GM19397 (cell line): ENCODE measurements around the gene SNRNP40.

ENCODE experiments used
- ATAC-seq: cut with Tn5 transposase; IDR thresholded peaks from one replicate; pipeline ENCODE4 v1.9.1; 2021; ENCODE audit warnings: mild to moderate bottlenecking, moderate library complexity; ENCODE audit not compliant: unreplicated experiment

SNRNP40 gene

GRCh38 chr1:31296486-31297276 lies at the start of gene SNRNP40, which contains the start of gene ZCCHC17:
SNRNP40 (minus strand) TSS chr1:31296788; CDS start chr1:31296751, 37 bp downstream.
ZCCHC17 (plus strand) TSS chr1:31297032; CDS start chr1:31310099, 13,067 bp downstream.
- peak; percentile 93 for ATAC-seq

GRCh38 chr1:31345635-31346034 lies 49.0 kb upstream of the SNRNP40 start:
- no peak for ATAC-seq

- no peak for ATAC-seq
Measured at GRCh38 chr1:31344503-31344902, 47.9 kb upstream of the SNRNP40 start.

GRCh38 chr1:31336687-31337467 lies 40.3 kb upstream of the SNRNP40 start:
- no peak for ATAC-seq

GRCh38 chr1:31335007-31335406 lies 38.4 kb upstream of the SNRNP40 start:
- ATAC-seq = no peak

- no peak for ATAC-seq
Measured at GRCh38 chr1:31327381-31327780, 30.8 kb upstream of the SNRNP40 start.

- ATAC-seq = no peak
Measured at GRCh38 chr1:31326461-31326860, 29.9 kb upstream of the SNRNP40 start.

- no peak for ATAC-seq
Measured at GRCh38 chr1:31324992-31325391, 28.4 kb upstream of the SNRNP40 start.

- no peak for ATAC-seq
Measured at GRCh38 chr1:31324093-31324492, 27.5 kb upstream of the SNRNP40 start.

- ATAC-seq = no peak
Measured at GRCh38 chr1:31318146-31318545, 21.6 kb upstream of the SNRNP40 start.

GRCh38 chr1:31315902-31316301 lies 19.3 kb upstream of the SNRNP40 start:
- no peak for ATAC-seq

GRCh38 chr1:31310198-31310597 lies 13.6 kb upstream of the SNRNP40 start:
- no peak for ATAC-seq

GRCh38 chr1:31308036-31308435 lies 11.4 kb upstream of the SNRNP40 start:
- ATAC-seq = no peak

GRCh38 chr1:31306278-31306677 lies 9.7 kb upstream of the SNRNP40 start:
- no peak for ATAC-seq

GRCh38 chr1:31302709-31303441 lies 6.3 kb upstream of the SNRNP40 start:
- no peak for ATAC-seq

- ATAC-seq = no peak
Measured at GRCh38 chr1:31300193-31300592, 3.6 kb upstream of the SNRNP40 start.

- no peak for ATAC-seq
Measured at GRCh38 chr1:31299365-31299764, 2.8 kb upstream of the SNRNP40 start.

GRCh38 chr1:31297277-31298247 lies 974 bp upstream of the SNRNP40 start:
- ATAC-seq = no peak

- no peak for ATAC-seq
Measured at GRCh38 chr1:31295874-31296485, 608 bp downstream of the SNRNP40 start.

- no peak for ATAC-seq
Measured at GRCh38 chr1:31289021-31289420, 7.6 kb downstream of the SNRNP40 start.
